NCI-H2227 treated with DMSO at 0.1 percent for 48 hours (cell line): Measurements from ENCODE around the gene MYT1.
A peak's percentile ranks its signal among the peaks of the same experiment; 100 is the strongest.
"Not testable (repeated sequence)": the region's sequence is repeated elsewhere in the genome, so short reads cannot be mapped to it uniquely, and the experiment has no call there.

Experiments
- DNase-seq: peaks from one replicate; lab custom pipeline; 2025; lab: John Stamatoyannopoulos, UW

Gene MYT1

DNA sequence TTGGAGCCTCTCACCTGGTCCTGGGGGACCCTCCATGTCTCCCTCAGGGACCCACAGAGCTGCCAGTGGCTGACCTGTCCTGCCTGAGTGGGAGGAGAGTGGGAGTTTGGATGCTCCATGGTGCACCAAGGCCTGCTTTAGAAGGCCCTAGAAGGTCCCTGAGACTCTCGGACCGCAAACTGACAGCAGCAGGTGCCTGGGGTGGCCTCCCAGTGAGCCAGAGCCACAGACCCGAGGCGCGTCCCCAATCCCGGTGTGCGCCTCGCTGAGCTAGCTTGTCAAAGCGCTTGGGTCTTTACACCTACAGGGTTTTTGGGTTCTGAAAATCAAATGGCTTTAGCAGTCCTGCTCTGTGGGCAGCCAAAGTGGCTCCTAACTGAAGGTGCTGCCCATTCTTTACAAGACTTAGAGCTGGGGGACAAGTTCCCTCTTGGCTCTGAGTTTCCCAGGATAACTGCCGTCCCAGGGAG lies 4.9 kb downstream of the MYT1 start:
- DNase-seq: no peak

GRCh38 chr20:64171211-64171610 lies 7.0 kb downstream of the MYT1 start:
- no peak for DNase-seq

DNA sequence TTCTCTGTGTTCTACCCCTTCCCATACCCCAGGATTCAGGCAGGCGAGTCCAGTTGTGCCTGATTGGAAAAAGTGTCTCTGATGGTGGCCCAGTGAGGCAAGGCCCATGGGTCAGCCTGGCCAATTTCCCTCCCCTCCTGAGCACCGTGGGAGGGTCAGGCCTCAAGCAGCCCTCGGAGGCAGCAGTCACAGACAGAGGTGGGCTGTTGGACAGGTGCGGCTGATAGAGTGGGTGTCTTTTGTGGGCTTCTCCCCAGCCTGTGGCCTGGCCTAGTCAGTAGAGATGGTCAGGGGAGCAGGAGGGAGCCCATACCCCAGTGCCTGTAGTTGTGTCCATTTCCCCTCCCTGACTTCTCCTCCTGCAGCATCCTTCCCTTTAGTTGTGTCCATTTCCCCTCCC lies 8.9 kb downstream of the MYT1 start:
- DNase-seq: no peak

DNA sequence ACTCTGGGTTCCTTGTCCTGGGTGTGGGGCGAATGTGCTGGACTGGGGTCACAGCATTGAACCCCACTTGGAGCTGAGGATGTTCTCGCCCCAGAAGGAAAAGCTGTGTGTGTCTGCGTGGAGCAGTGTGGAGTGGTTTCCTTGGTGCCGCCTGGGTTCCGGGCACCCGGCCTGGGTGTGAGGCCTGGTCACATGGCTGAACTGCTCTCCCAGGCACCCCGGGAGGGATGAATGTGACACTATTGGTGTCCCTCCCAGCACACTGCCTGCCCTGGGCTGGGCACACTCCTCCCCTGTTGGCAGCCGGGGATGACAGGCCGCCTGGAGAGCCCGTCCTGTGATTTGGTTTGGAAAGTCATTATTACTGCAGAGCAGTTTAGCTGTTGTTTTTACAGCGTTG lies 12.3 kb downstream of the MYT1 start:
- DNase-seq: no peak

- peak; percentile 85 for DNase-seq
These were observed 12.7 kb downstream of the MYT1 start for GRCh38 chr20:64176971-64177370.

DNA sequence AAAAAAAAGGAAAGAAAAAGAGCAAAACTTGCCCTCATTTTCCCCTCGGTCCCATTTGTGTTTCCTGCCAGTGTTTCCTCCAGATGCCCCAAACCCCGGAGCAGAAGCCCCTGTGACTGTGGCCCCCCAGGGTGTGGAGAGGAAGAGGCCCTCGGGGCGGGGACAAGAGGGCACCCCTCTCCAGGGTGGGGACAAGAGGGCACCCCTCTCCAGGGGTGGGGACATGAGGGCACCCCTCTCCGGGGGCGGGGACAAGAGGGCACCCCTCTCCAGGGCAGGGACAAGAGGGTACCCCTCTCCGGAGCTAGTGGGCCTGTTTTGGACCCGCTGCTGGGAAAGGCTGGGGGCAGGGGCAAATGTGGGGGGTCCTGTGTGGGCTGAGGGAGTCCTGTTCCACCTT lies 13.1 kb downstream of the MYT1 start:
- no peak for DNase-seq

DNA sequence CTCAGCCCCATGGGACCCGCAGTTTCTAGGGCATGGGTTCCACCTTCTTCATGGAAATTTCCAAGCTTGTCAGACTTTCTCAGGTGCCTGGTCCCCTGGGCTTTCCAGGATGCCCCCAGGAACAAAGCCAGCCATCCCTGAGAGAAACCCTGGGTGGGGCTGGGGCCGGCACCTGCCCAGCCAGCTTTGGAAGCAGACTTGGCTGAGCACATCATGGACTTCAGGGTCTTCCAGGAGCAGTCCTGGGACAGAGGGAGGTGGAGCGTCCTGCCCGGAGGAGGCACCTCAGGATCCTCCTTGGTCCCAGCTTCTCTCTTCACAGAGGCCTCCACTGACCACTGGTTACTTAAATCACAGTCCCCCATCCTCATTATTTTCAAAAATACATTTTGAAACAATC lies 13.5 kb downstream of the MYT1 start:
- DNase-seq: no peak

DNA sequence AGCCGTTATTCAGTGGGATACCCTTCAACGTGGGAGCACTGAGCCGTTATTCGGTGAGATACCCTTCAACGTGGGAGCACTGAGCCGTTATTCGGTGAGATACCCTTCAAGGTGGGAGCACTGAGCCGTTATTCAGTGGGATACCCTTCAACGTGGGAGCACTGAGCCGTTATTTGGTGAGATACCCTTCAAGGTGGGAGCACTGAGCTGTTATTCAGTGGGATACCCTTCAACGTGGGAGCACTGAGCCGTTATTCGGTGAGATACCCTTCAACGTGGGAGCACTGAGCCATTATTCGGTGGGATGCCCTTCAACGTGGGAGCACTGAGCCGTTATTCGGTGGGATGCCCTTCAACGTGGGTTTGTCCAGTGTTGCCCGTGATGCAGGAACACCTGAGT lies 14.7 kb downstream of the MYT1 start:
- not testable (repeated sequence) for DNase-seq

- no peak for DNase-seq
These were observed 15.6 kb downstream of the MYT1 start for GRCh38 chr20:64179805-64180204.

DNA sequence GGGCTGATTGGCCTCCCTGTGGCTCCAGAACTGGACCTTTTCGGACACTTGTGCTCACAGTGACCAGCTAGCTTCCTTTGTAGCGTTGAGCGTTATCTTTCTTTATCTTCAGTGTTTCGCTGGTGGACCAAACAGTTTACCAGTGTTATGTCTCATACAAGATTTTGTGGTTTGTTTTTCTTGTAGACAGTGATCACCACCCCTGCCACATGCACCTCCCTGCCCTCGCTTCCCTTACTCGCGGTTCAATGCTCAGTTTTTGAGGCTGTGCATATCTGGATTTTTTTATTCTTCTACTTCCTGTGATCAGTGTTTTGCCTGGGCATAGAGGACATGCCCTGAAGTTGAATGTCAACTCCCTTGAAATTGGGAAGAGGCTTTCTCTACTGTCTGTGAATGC lies 16.4 kb downstream of the MYT1 start:
- DNase-seq: no peak

GRCh38 chr20:64181391-64181790 lies 17.1 kb downstream of the MYT1 start:
- DNase-seq: no peak

DNA sequence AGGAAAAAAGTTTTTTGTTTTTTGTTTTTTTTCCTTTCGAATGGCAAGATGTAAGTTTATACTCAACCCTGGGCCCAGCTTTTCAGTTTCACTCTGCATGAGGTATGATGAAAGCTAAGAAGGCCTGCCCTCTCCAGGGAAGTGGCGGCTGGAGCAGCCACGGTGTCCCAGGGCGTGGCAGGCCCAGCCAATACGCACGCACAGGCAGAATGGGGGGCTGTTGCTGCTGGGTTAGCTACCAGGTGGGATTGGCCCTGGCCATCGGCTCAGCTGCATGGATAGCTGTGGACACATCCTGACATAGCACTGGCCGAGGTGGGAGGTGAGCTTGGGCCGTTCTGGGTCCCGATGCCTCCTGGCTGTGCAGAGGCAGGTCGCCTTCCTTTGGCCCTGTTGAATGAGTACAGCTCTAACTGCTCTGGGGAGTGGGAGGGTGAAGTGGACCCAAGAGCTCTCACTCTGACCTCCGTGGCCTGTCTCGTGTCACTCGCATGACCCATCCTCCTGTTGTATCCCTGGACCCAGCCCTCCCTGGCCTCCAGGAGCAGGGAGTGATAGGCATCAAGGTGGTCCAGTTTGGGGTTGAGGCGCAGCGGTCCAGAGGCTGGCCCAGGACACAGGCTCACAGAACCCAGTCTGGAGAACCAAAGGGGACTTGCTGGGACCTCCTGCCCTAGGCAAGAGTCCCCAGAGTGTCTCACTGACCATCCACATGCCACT lies 18.1 kb downstream of the MYT1 start:
- DNase-seq: no peak

- no peak for DNase-seq
These were observed 19.1 kb downstream of the MYT1 start for GRCh38 chr20:64183313-64183712.

DNA sequence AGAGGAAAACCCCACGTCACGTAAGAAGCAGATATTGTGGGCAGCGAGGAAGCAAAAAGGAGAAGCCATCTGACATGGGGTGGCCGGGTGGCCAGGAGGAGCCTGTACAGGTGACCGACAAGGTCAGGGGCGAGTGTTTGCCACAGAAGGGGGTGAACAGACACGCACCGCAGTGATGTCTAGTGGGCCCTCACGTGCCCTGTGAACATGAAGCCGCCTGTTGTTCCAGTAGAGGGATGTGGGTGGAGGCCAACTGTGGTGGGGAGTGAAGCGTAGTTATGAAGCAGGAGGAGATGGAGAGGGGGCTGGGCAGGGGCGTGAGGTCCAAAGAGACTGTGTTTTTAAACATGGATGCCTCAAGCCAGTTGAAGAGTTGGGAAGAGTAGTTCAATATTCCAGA lies 20.5 kb downstream of the MYT1 start:
- DNase-seq: no peak

- no peak for DNase-seq
These were observed 21.1 kb downstream of the MYT1 start for GRCh38 chr20:64185276-64185900.

DNA sequence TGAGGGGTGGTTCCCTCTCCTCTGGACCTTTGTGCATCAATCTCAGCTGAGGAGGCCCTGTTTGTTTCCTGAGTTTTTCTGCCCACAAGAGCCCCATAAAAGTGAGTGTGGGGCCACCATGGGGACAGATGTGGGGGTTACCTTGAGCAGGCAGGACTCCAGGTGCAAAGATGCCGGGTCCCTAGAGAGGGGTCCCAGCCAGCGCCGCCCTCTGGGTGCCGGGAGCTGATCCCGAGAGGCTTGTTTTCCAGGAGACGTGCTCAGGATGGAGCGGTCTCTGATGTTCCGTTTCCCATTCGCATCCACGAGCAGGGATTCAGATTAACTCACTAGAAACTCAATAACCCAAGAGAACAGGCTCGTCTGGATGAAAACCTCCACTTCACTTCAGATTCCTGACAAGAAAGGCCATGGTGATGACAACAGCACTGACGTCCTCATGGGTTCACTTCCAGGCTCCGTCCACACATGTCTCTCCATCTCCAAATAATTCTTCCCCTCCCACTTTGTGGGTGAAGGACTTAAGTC lies 21.9 kb downstream of the MYT1 start:
- DNase-seq: no peak

DNA sequence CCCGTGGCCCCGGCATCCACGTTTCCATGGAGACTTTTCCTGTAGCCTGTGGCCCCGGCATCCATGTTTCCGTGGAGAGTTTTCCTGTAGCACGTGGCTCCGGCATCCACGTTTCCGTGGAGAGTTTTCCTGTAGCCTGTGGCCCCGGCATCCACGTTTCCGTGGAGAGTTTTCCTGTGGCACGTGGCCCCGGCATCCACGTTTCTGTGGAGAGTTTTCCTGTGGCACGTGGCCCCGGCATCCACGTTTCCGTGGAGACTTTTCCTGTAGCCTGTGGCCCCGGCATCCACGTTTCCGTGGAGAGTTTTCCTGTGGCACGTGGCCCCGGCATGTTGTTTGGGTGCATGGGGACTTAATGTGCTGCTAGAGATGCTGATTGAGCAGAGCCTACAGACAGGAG lies 23.0 kb downstream of the MYT1 start:
- not testable (repeated sequence) for DNase-seq

DNA sequence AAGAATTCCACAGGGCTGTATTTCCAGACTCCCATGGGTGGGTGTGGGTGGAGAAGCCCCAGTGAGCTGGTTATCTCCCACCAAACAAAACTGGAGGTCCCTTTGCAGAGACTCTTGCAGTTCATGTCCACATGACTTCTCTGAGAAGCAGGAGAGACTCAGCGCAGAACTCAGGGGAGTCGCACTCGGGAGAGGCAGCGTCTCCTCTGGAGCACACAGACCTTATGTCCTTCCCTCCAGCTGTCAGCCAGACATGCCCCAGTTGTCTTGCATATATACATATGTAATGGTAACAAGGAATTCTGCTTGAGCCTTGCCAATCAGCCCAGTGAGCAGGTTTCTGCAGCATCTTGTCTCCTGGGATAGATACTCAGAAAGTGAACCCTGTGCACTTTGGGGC lies 23.8 kb downstream of the MYT1 start:
- DNase-seq: no peak

GRCh38 chr20:64188682-64189529 lies 24.7 kb downstream of the MYT1 start:
- peak; percentile 65 for DNase-seq

- DNase-seq: no peak
These were observed 25.3 kb downstream of the MYT1 start for GRCh38 chr20:64189530-64189966.

- DNase-seq: no peak
These were observed 25.7 kb downstream of the MYT1 start for GRCh38 chr20:64189986-64190385.

- no peak for DNase-seq
These were observed 26.8 kb downstream of the MYT1 start for GRCh38 chr20:64191002-64191401.

- DNase-seq: no peak
These were observed 28.2 kb downstream of the MYT1 start for GRCh38 chr20:64192406-64192805.
